A172 (cell line): ENCODE data around the gene DHCR24. TPM values are rescaled to one million over a fixed set of nuclear protein-coding genes. Genes with fewer than 3 reads are reported as not detected.

Experiments
- DNase-seq: peaks from one replicate; pipeline ENCODE4 v3.0.0-alpha.2; 2015; ENCODE audit warnings: low spot score
- total RNA-seq: library from RNA; depleted of rRNA; stranded (reverse); fragments of >200 nt; shearing (Covaris generic); gene quantifications from 2 replicates; pipeline ENCODE4 v1.2.3, GENCODE V29; 2014; rRNA removed

DHCR24 gene
- total RNA-seq, 1 experiment from 2014 or later: 51.3 TPM

DNA sequence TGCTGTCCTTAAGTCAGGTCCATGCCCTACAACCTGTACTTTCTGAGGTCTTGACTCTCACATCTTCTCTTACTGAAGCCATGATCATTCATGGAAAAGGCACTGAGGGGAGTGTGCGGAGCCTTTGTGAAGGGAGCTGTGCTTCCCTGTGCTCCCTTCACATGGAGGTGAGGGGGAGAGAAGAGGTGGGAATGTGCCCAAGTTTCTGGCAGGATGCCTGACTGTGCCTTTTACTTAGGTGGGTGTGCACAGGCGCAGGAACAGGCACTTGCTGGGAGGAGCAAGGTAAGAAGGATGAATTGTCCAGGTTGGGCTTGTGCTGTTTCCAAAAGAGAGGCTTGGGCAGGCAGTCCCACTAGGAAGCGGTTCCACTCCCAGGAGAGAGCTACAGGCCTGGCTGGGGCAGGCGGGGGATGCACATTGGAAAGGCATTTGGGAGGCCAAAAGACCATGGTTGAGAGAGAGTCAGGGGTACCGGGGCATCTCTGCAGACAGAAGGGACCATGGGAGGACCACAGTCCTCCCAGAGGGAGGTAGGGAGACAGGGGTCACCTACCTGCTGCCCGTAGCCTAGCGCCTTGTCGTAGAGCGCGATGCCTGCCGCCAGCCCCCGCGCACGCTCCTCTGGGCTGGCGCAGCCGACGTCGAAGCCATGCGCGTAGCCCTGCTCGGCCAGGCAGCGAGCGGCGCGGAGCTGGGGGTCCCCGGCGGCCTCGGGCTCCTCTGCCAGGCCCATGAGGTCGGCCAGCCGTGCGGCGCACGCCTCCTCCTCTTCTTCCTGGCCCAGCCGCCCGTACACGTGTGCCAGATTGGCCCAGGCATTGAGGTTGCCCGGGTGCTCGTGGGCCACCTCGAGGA lies 86.7 kb downstream of the DHCR24 start:
- no peak for DNase-seq

Other genes with a start within 250 kb of the DHCR24 start
- gene MROH7, start 245.4 kb downstream of the DHCR24 start, total RNA-seq: not detected in 2 replicates
- 32.3 and 34.7 TPM in 2 replicates for gene TTC4, start 171.3 kb downstream of the DHCR24 start, total RNA-seq
- gene PARS2, start 122.7 kb downstream of the DHCR24 start, total RNA-seq: 4.1 and 6.7 TPM in 2 replicates
- not detected in 2 replicates for gene TTC22, start 85.9 kb downstream of the DHCR24 start, total RNA-seq
- not detected in 2 replicates for gene TMEM61, start 93.4 kb upstream of the DHCR24 start, total RNA-seq
- not detected in 2 replicates for gene BSND, start 111.7 kb upstream of the DHCR24 start, total RNA-seq
- not detected in 2 replicates for gene PCSK9, start 152.4 kb upstream of the DHCR24 start, total RNA-seq